ENCODE data around the gene FIGNL2.

FIGNL2 gene

DNA sequence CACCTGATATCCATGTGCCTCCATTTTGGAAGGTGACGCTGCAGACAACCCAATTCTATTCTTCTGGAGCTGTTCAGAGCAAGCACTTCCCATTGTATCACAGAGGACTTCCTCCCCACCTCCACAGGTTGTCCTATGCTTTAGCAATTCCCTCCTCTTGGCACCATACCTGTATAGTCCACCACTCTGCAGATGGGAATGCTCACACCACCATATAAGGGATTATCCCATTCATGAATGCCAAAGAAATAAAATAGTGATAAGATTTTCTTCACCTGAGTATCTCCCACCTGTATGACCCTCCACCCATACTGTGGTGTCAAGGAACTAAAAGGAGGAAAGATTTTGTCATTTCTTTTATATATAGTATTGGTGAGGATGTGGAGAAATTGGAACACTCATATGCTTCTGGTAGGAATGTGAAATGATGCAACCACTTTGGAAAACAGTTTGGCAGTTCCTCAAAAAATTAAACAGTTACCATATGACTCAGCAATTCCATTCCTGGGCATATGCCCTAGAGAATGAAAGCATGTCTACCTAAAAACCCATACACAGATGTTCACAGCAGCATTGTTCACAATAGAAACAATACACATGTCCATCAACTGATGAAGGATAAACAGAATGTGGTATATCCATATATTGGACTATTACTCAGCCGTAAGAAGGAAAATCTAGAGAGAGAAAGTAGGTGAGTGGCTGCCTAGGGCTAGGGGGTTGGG is 75.2 kb downstream of the FIGNL2 start:
- no peak for DNase-seq (ENCODE audit: low read depth)

DNA sequence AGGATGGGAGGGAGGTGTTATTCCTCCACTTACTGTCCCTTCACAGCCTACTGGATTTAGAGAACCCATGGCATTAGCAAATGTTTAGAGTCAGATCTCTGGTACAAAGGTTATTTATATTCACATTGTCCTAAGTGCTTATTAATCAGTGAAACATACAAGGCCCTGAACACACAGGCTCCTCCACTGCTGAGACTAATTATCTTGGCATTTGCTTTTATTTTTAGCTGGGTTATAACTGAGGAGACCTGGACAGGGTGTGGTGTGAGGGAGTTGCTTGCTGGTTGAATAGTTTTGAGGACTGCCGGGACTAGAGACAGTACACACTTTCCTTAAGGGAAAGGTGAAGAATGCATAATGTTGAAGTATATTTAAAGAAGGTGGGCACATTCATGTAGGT is 77.5 kb downstream of the FIGNL2 start:
- no peak for DNase-seq (ENCODE audit: low read depth)

Measured in non-pigmented ciliary epithelial cell (primary cell).